ENCODE measurements around the gene RASGRF2.

Gene RASGRF2

GRCh38 chr5:81212211-81212751 lies 252.1 kb downstream of the RASGRF2 start:
- H3K9ac ChIP-seq (ENCODE audit: low read length) = no peak overlapping the region
- H3K27me3 ChIP-seq (ENCODE audit: control insufficient read depth, insufficient read depth, low read length) = no peaks in the 10 kb centered on the region
- H3K36me3 ChIP-seq (ENCODE audit: control insufficient read depth, insufficient read depth, low read length) = no peaks in the 10 kb centered on the region
- no peaks in the 10 kb centered on the region for H3K9me3 ChIP-seq (ENCODE audit: control insufficient read depth, low read length)
- H3K4me3 ChIP-seq (ENCODE audit: low read length) = no peak overlapping the region
- H3K4me1 ChIP-seq (ENCODE audit: control insufficient read depth, insufficient read depth, low read length) = peaks cover 6% of the 10 kb centered on the region

GRCh38 chr5:81213070-81213469 lies 252.9 kb downstream of the RASGRF2 start:
- no peaks in the 10 kb centered on the region for H3K27me3 ChIP-seq (ENCODE audit: control insufficient read depth, insufficient read depth, low read length)
- H3K9ac ChIP-seq (ENCODE audit: low read length) = no peak overlapping the region
- no peaks in the 10 kb centered on the region for H3K36me3 ChIP-seq (ENCODE audit: control insufficient read depth, insufficient read depth, low read length)
- no peaks in the 10 kb centered on the region for H3K9me3 ChIP-seq (ENCODE audit: control insufficient read depth, low read length)
- no peak overlapping the region for H3K4me3 ChIP-seq (ENCODE audit: low read length)
- H3K4me1 ChIP-seq (ENCODE audit: control insufficient read depth, insufficient read depth, low read length) = peaks cover 6% of the 10 kb centered on the region

DNA sequence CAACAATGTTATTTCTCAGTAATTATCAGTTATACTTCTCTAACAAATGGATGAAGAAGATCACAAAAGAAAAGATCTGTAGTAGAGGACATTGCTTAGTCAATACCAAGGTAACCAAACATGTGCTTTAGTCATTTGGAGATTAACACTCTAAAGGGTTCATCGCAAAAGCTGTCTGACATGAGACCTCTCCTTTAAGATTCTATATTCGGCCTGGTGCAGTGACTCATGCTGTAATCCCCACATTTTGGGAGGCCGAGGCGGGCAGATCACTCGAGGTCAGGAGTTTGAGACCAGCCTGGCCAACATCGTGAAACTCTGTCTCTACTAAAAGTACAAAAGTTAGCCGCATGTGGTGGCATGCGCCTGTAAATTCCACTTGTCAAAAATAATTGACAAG lies 254.7 kb downstream of the RASGRF2 start:
- H3K36me3 ChIP-seq (ENCODE audit: control insufficient read depth, insufficient read depth, low read length) = no peaks in the 10 kb centered on the region
- H3K4me3 ChIP-seq (ENCODE audit: low read length) = no peak overlapping the region
- H3K27me3 ChIP-seq (ENCODE audit: control insufficient read depth, insufficient read depth, low read length) = no peaks in the 10 kb centered on the region
- H3K4me1 ChIP-seq (ENCODE audit: control insufficient read depth, insufficient read depth, low read length) = peaks cover 6% of the 10 kb centered on the region
- H3K9ac ChIP-seq (ENCODE audit: low read length) = no peak overlapping the region
- no peaks in the 10 kb centered on the region for H3K9me3 ChIP-seq (ENCODE audit: control insufficient read depth, low read length)

DNA sequence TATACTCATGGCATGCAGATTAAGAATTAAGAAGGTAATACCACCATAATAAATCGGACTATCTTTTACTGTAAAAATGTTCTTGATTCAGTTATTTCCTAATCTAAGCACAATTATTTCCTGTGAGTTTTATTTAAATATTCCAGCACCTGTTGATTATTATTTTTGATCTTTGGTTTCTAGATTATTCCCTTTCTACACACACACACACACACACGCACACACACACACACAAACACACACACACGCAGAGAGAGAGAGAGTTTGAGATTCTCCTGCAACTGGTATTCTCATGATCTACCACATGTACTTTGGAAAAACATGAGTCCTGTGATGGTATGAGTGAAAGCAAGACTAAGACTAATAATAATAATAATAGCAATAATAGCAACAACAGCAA lies 256.0 kb downstream of the RASGRF2 start:
- Histone ChIP-seq H3K9ac (ENCODE audit: low read length) (no peak overlapping the region), H3K4me3 (ENCODE audit: low read length) (no peak overlapping the region), H3K4me1 (ENCODE audit: control insufficient read depth, insufficient read depth, low read length) (peaks cover 6% of the 10 kb centered on the region), H3K9me3 (ENCODE audit: control insufficient read depth, low read length) (no peaks in the 10 kb centered on the region), H3K36me3 (ENCODE audit: control insufficient read depth, insufficient read depth, low read length) (no peaks in the 10 kb centered on the region), H3K27me3 (ENCODE audit: control insufficient read depth, insufficient read depth, low read length) (no peaks in the 10 kb centered on the region)

DNA sequence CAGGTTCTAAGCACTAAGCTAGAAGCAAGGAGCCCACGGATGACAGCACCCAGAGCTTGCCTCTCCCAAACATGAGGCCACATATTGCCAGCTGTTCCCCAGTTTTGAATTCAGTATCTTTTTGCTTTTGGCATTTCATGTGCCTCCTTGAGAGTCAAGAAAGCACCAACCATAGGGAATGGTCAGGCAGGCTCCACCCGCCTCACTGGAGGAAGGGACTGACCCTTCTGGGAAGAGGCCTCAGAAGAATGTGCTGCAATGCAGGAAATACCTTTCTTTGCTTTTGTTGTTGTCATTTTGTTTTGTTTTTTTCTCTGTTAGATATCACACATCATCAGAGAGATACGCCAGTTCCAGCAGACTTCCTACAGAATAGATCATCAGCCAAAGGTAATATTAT lies 259.2 kb downstream of the RASGRF2 start:
- Histone ChIP-seq H3K4me3 (ENCODE audit: low read length) (no peak overlapping the region), H3K27me3 (ENCODE audit: control insufficient read depth, insufficient read depth, low read length) (no peaks in the 10 kb centered on the region), H3K36me3 (ENCODE audit: control insufficient read depth, insufficient read depth, low read length) (no peaks in the 10 kb centered on the region), H3K9ac (ENCODE audit: low read length) (no peak overlapping the region), H3K4me1 (ENCODE audit: control insufficient read depth, insufficient read depth, low read length) (no peaks in the 10 kb centered on the region), H3K9me3 (ENCODE audit: control insufficient read depth, low read length) (no peaks in the 10 kb centered on the region)

GRCh38 chr5:81222285-81222684 lies 262.1 kb downstream of the RASGRF2 start:
- Histone ChIP-seq H3K36me3 (ENCODE audit: control insufficient read depth, insufficient read depth, low read length) (no peaks in the 10 kb centered on the region), H3K4me1 (ENCODE audit: control insufficient read depth, insufficient read depth, low read length) (no peaks in the 10 kb centered on the region), H3K27me3 (ENCODE audit: control insufficient read depth, insufficient read depth, low read length) (no peaks in the 10 kb centered on the region), H3K9me3 (ENCODE audit: control insufficient read depth, low read length) (no peaks in the 10 kb centered on the region), H3K9ac (ENCODE audit: low read length) (no peak overlapping the region), H3K4me3 (ENCODE audit: low read length) (no peak overlapping the region)

GRCh38 chr5:81225463-81225862 lies 265.3 kb downstream of the RASGRF2 start:
- H3K4me3 ChIP-seq (ENCODE audit: low read length) = no peak overlapping the region

DNA sequence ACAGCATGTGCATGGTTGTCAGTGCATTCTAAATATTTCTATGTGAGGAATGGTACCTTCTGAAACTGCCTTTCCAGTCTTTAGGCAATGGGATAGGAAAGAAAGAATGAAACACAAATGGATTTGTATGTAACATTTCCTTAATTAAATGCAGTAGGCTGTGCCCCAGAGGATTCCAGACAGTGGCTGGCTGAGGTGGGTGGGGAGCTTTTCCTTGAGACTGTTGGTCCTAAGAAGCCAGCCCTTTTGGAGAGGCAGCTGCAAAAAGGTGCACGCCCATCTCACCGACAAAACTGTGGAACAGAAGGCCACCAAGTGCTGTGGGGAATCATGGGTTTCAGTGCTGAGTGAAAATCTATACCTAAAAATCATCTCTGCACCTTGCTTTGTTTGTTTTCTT lies 266.1 kb downstream of the RASGRF2 start:
- H3K9ac ChIP-seq (ENCODE audit: low read length) = no peak overlapping the region
- H3K27me3 ChIP-seq (ENCODE audit: control insufficient read depth, insufficient read depth, low read length) = no peaks in the 10 kb centered on the region
- H3K4me1 ChIP-seq (ENCODE audit: control insufficient read depth, insufficient read depth, low read length) = no peaks in the 10 kb centered on the region
- H3K4me3 ChIP-seq (ENCODE audit: low read length) = no peak overlapping the region
- H3K9me3 ChIP-seq (ENCODE audit: control insufficient read depth, low read length) = no peaks in the 10 kb centered on the region
- no peaks in the 10 kb centered on the region for H3K36me3 ChIP-seq (ENCODE audit: control insufficient read depth, insufficient read depth, low read length)

More at GRCh38 chr5:81225463-81225862, 265.3 kb downstream of the RASGRF2 start:
- no peaks in the 10 kb centered on the region for H3K27me3 ChIP-seq (ENCODE audit: control insufficient read depth, insufficient read depth, low read length)
- no peaks in the 10 kb centered on the region for H3K36me3 ChIP-seq (ENCODE audit: control insufficient read depth, insufficient read depth, low read length)
- H3K9me3 ChIP-seq (ENCODE audit: control insufficient read depth, low read length) = no peaks in the 10 kb centered on the region
- H3K9ac ChIP-seq (ENCODE audit: low read length) = no peak overlapping the region
- H3K4me1 ChIP-seq (ENCODE audit: control insufficient read depth, insufficient read depth, low read length) = no peaks in the 10 kb centered on the region

- Histone ChIP-seq H3K9me3 (ENCODE audit: control insufficient read depth, low read length) (no peaks in the 10 kb centered on the region), H3K9ac (ENCODE audit: low read length) (no peak overlapping the region), H3K36me3 (ENCODE audit: control insufficient read depth, insufficient read depth, low read length) (no peaks in the 10 kb centered on the region), H3K4me3 (ENCODE audit: low read length) (no peak overlapping the region), H3K27me3 (ENCODE audit: control insufficient read depth, insufficient read depth, low read length) (no peaks in the 10 kb centered on the region), H3K4me1 (ENCODE audit: control insufficient read depth, insufficient read depth, low read length) (no peaks in the 10 kb centered on the region)
Observed at GRCh38 chr5:81226949-81227348, 266.8 kb downstream of the RASGRF2 start.

DNA sequence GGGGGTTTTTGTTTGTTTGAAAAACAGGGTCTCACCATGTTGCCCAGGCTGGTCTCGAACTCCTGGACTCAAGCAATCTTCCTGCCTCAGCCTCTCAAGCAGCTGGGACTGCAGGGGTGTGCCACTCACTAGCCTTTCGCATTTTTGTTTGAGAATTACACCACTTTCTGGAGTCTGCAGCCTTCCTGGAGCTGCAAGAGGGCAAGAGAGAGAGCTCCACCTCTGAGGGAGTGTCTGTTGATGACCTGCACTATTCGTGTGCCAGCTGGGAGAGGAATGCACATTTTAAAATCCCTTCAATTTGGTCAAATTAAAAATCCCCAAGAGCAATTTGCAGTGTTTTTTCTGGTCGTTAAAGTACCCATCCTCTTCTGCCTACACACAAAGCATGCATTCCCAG lies 267.9 kb downstream of the RASGRF2 start:
- Histone ChIP-seq H3K27me3 (ENCODE audit: control insufficient read depth, insufficient read depth, low read length) (no peaks in the 10 kb centered on the region), H3K4me3 (ENCODE audit: low read length) (no peak overlapping the region), H3K9ac (ENCODE audit: low read length) (no peak overlapping the region), H3K9me3 (ENCODE audit: control insufficient read depth, low read length) (no peaks in the 10 kb centered on the region), H3K36me3 (ENCODE audit: control insufficient read depth, insufficient read depth, low read length) (no peaks in the 10 kb centered on the region), H3K4me1 (ENCODE audit: control insufficient read depth, insufficient read depth, low read length) (no peaks in the 10 kb centered on the region)

DNA sequence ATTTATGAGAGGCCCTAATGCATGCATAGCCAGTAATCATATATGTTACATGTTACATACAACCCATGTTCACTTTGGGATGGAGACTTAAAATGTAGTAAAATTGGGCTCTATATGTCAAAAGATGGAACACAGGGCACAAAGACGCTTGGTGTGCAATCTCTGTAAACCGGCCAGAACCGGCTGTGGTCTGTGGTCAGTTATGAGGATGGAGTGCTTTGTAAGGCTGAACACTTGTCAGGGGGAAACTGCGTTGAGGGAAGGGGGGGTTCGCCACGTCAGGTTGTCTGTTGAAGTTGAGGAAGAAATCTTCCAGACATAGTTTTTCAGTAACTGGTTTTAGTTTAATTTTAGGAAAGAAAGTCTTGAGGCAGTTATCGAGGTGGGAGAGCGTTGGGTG lies 270.3 kb downstream of the RASGRF2 start:
- Histone ChIP-seq H3K27me3 (ENCODE audit: control insufficient read depth, insufficient read depth, low read length) (no peaks in the 10 kb centered on the region), H3K4me1 (ENCODE audit: control insufficient read depth, insufficient read depth, low read length) (no peaks in the 10 kb centered on the region), H3K9ac (ENCODE audit: low read length) (no peak overlapping the region), H3K9me3 (ENCODE audit: control insufficient read depth, low read length) (no peaks in the 10 kb centered on the region), H3K36me3 (ENCODE audit: control insufficient read depth, insufficient read depth, low read length) (no peaks in the 10 kb centered on the region), H3K4me3 (ENCODE audit: low read length) (no peak overlapping the region)

DNA sequence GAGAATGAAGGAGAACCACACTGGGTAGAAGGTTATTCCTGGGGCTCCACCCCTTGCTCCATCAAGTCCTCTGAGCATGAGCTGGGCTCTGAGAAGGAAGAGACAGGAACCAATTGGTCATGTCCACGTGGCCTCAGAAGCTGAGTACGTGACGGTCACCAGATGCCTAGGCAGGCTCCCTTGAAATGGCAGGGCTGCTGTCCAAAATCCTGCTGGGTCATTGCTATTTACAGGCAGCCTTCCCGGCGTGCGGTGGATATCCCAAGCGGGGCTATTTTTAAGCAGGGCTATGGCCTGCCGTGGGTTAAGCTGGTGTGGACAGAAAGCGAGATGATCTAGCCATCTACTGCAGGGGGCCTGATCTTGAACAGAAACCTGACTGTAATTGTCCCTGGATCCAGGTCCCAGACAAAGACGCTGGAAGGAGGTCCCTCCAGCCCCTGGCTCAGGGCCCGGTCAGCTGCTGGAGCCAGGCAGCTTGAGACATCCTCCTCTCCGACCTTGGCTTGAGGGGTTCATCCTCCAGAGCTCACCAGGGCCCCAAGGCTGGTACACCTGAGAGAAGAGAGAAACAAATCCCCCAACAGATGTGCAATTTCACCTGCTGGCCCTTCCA lies 272.4 kb downstream of the RASGRF2 start:
- H3K4me3 ChIP-seq (ENCODE audit: low read length) = no peak overlapping the region
- H3K36me3 ChIP-seq (ENCODE audit: control insufficient read depth, insufficient read depth, low read length) = no peaks in the 10 kb centered on the region
- no peaks in the 10 kb centered on the region for H3K9me3 ChIP-seq (ENCODE audit: control insufficient read depth, low read length)
- H3K9ac ChIP-seq (ENCODE audit: low read length) = peak overlapping the region; percentile 63
- H3K4me1 ChIP-seq (ENCODE audit: control insufficient read depth, insufficient read depth, low read length) = no peaks in the 10 kb centered on the region
- no peaks in the 10 kb centered on the region for H3K27me3 ChIP-seq (ENCODE audit: control insufficient read depth, insufficient read depth, low read length)
